ENCODE results near the gene TTLL11. TPM values are rescaled to one million over a fixed set of nuclear protein-coding genes. Genes with fewer than 3 reads are reported as not detected.

The TTLL11 gene
- total RNA-seq, 4 donors from 2014 or later = 3.0 to 9.9 (median 7.4) TPM

DNA sequence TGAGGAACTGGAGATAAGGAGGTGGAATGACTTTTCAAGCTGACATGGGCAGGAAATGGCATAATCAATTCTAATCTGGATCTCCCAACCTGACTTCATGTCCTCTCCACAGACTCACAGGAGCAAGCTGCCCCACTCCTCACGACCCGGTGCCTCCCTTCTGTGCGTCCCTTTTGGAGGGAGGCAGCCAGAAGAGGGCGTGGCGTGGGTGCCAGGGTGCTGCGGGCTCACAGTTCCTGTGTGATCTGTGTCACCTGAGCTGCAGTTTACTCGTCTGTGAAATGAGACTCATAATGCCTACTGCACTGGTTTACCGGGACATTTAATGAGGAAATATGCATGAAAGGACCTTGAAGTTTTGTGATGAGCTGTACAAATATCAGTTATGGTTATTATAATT lies 234.3 kb downstream of the TTLL11 start:
- Histone ChIP-seq H3K4me1 (no peaks in the 10 kb centered on the region), H3K27me3 (no peaks in the 10 kb centered on the region), H3K27ac (no peak overlapping the region), H3K9me3 (no peaks in the 10 kb centered on the region), H3K4me3 (no peak overlapping the region), H3K36me3 (no peaks in the 10 kb centered on the region)
- no peak for TF ChIP-seq POLR2A (IDR thresholded peaks at IDR 0.05)
- TF ChIP-seq CTCF (IDR thresholded peaks at IDR 0.05) = no peak
- peak in 1 of 3 donors; percentile 42 for DNase-seq

GRCh38 chr9:121857928-121858327 lies 235.2 kb downstream of the TTLL11 start:
- TF ChIP-seq POLR2A (IDR thresholded peaks at IDR 0.05) (no peak), CTCF (IDR thresholded peaks at IDR 0.05) (no peak)
- Histone ChIP-seq H3K27me3 (no peaks in the 10 kb centered on the region), H3K4me3 (no peak overlapping the region), H3K9me3 (no peaks in the 10 kb centered on the region), H3K27ac (no peak overlapping the region), H3K4me1 (no peaks in the 10 kb centered on the region), H3K36me3 (no peaks in the 10 kb centered on the region)
- DNase-seq = no peak

DNA sequence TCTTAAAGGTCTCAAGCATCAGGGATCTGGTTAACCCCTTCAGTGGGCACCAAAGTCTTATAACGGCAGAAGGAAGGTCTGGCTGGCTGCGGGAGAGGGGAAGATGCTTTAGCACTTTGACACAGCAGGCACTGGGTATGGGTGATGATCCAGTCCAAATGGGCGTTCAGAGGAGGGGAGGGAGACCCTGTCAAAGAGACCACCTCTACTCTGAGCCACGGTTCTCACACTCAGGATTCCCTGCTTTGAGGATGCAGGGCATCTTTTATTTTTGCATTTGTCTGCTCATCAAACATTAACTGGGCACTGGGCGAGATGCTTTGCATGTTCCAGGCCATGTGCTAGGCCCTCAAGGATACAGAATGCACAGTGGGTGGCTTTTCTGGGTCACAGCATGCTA lies 237.6 kb downstream of the TTLL11 start:
- H3K4me3 ChIP-seq = no peak overlapping the region
- H3K27me3 ChIP-seq = no peaks in the 10 kb centered on the region
- no peak overlapping the region for H3K27ac ChIP-seq
- no peak for TF ChIP-seq POLR2A (IDR thresholded peaks at IDR 0.05)
- no peak for TF ChIP-seq CTCF (IDR thresholded peaks at IDR 0.05)
- H3K36me3 ChIP-seq = no peaks in the 10 kb centered on the region
- no peak for DNase-seq
- no peaks in the 10 kb centered on the region for H3K9me3 ChIP-seq
- H3K4me1 ChIP-seq = no peaks in the 10 kb centered on the region

- no peak for DNase-seq
- H3K4me1 ChIP-seq = no peaks in the 10 kb centered on the region
- H3K9me3 ChIP-seq = no peaks in the 10 kb centered on the region
- H3K4me3 ChIP-seq = no peak overlapping the region
- H3K27ac ChIP-seq = no peak overlapping the region
- H3K27me3 ChIP-seq = no peaks in the 10 kb centered on the region
- no peaks in the 10 kb centered on the region for H3K36me3 ChIP-seq
- no peak for TF ChIP-seq POLR2A (IDR thresholded peaks at IDR 0.05)
Observed at GRCh38 chr9:121853617-121854395, 239.3 kb downstream of the TTLL11 start.

GRCh38 chr9:121852651-121853616 lies 240.2 kb downstream of the TTLL11 start:
- H3K4me1 ChIP-seq = no peaks in the 10 kb centered on the region
- no peak overlapping the region for H3K27ac ChIP-seq
- H3K9me3 ChIP-seq = no peaks in the 10 kb centered on the region
- no peak for DNase-seq
- TF ChIP-seq POLR2A (IDR thresholded peaks at IDR 0.05) (no peak), CTCF (IDR thresholded peaks at IDR 0.05) (no peak)
- no peaks in the 10 kb centered on the region for H3K27me3 ChIP-seq
- no peak overlapping the region for H3K4me3 ChIP-seq
- H3K36me3 ChIP-seq = no peaks in the 10 kb centered on the region

- Histone ChIP-seq H3K9me3 (no peaks in the 10 kb centered on the region), H3K27ac (no peak overlapping the region), H3K27me3 (no peaks in the 10 kb centered on the region), H3K4me3 (no peak overlapping the region), H3K4me1 (no peaks in the 10 kb centered on the region), H3K36me3 (no peaks in the 10 kb centered on the region)
- TF ChIP-seq CTCF (IDR thresholded peaks at IDR 0.05) (no peak), POLR2A (IDR thresholded peaks at IDR 0.05) (no peak)
- DNase-seq = no peak
Observed at GRCh38 chr9:121852241-121852640, 240.9 kb downstream of the TTLL11 start.

Data from Peyer's patch (tissue), 4 donors.